Activated naive CD4-positive, alpha-beta T cell treated with anti-CD3 and anti-CD28 coated beads, Interleukin-2, amount 50 U/mL, for 24 hours (primary cell): Measurements from ENCODE around the gene EIF4E3.

Source experiments
- H3K27ac Mint-ChIP-seq: one replicate; pipeline ENCODE4 v1.8.0; 2021; ENCODE audit warnings: mild to moderate bottlenecking, mixed read lengths
- H3K27me3 Mint-ChIP-seq: one replicate; pipeline ENCODE4 v1.8.0; 2021; ENCODE audit warnings: mixed read lengths
- H3K36me3 Mint-ChIP-seq: one replicate; pipeline ENCODE4 v1.8.0; 2021; ENCODE audit warnings: mixed read lengths
- H3K4me1 Mint-ChIP-seq: one replicate; pipeline ENCODE4 v1.8.0; 2021; ENCODE audit warnings: mixed read lengths
- H3K4me3 Mint-ChIP-seq: one replicate; pipeline ENCODE4 v1.8.0; 2021; ENCODE audit warnings: mild to moderate bottlenecking, mixed read lengths
- H3K9me3 Mint-ChIP-seq: one replicate; pipeline ENCODE4 v1.8.0; 2021; ENCODE audit warnings: mixed read lengths

Gene EIF4E3

GRCh38 chr3:71651625-71652024 lies 73.6 kb downstream of the EIF4E3 start:
- Mint-ChIP-seq H3K27ac (no peak overlapping the region), H3K9me3 (no peaks in the 10 kb centered on the region), H3K4me3 (no peak overlapping the region), H3K27me3 (no peaks in the 10 kb centered on the region), H3K4me1 (peaks cover 6% of the 10 kb centered on the region), H3K36me3 (no peaks in the 10 kb centered on the region)

- Mint-ChIP-seq H3K4me3 (no peak overlapping the region), H3K27ac (no peak overlapping the region), H3K9me3 (no peaks in the 10 kb centered on the region), H3K36me3 (no peaks in the 10 kb centered on the region), H3K4me1 (peaks cover 6% of the 10 kb centered on the region), H3K27me3 (no peaks in the 10 kb centered on the region)
These were observed 74.8 kb downstream of the EIF4E3 start for GRCh38 chr3:71650372-71650771.

- H3K9me3 Mint-ChIP-seq = no peaks in the 10 kb centered on the region
- peaks cover 6% of the 10 kb centered on the region for H3K4me1 Mint-ChIP-seq
- peaks cover 5% of the 10 kb centered on the region for H3K36me3 Mint-ChIP-seq
- no peak overlapping the region for H3K4me3 Mint-ChIP-seq
- no peaks in the 10 kb centered on the region for H3K27me3 Mint-ChIP-seq
- no peak overlapping the region for H3K27ac Mint-ChIP-seq
These were observed 75.4 kb downstream of the EIF4E3 start for GRCh38 chr3:71649757-71650156.

DNA sequence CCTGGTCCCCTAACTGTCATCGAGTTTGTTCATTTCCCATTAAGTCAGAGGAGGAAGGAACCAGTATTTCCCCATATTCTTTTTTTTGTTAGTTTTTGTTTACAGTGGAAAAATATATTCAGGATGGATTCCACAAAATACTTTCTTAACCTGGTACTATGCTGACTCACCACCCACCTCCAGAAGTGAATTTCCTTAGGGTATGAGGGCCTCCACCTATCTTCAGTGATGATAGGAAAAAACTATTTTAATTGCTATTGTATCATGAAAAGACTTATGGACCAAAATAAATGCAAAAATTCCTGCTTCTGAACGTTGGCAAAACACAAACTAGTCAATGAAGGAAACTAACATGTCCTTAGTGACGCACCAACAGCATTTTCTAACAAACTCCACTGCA lies 77.5 kb downstream of the EIF4E3 start:
- Mint-ChIP-seq H3K36me3 (peaks cover 5% of the 10 kb centered on the region), H3K27ac (no peak overlapping the region), H3K4me1 (peaks cover 2% of the 10 kb centered on the region), H3K4me3 (no peak overlapping the region), H3K9me3 (no peaks in the 10 kb centered on the region), H3K27me3 (no peaks in the 10 kb centered on the region)

- no peaks in the 10 kb centered on the region for H3K4me1 Mint-ChIP-seq
- no peak overlapping the region for H3K27ac Mint-ChIP-seq
- no peaks in the 10 kb centered on the region for H3K9me3 Mint-ChIP-seq
- no peak overlapping the region for H3K4me3 Mint-ChIP-seq
- H3K36me3 Mint-ChIP-seq = peaks cover 5% of the 10 kb centered on the region
- no peaks in the 10 kb centered on the region for H3K27me3 Mint-ChIP-seq
These were observed 78.2 kb downstream of the EIF4E3 start for GRCh38 chr3:71646971-71647370.

GRCh38 chr3:71645140-71645539 lies 80.1 kb downstream of the EIF4E3 start:
- H3K27me3 Mint-ChIP-seq = no peaks in the 10 kb centered on the region
- no peaks in the 10 kb centered on the region for H3K4me1 Mint-ChIP-seq
- no peak overlapping the region for H3K27ac Mint-ChIP-seq
- no peaks in the 10 kb centered on the region for H3K9me3 Mint-ChIP-seq
- no peak overlapping the region for H3K4me3 Mint-ChIP-seq
- peaks cover 7% of the 10 kb centered on the region for H3K36me3 Mint-ChIP-seq

DNA sequence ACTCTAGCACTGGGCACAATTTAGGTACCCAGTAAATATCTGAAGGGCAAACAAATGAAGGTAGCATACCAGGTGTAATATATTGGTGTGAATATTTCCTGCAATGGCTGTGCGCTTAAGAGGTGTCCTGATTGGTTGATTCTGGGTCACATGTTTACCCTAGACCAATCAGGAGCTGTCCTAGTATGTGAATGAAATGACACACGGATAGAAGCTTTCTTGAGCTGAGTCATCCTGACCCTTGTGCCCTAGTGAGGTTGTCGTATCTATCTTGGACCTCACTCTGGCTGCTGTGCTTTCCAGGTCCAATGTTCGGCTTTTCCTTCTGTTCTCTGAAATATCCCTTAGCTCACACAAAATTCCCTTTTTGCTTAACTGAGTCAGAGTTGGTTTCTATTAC lies 83.5 kb downstream of the EIF4E3 start:
- Mint-ChIP-seq H3K27ac (no peak overlapping the region), H3K4me1 (no peaks in the 10 kb centered on the region), H3K36me3 (peaks cover 7% of the 10 kb centered on the region), H3K27me3 (no peaks in the 10 kb centered on the region), H3K4me3 (no peak overlapping the region), H3K9me3 (no peaks in the 10 kb centered on the region)

DNA sequence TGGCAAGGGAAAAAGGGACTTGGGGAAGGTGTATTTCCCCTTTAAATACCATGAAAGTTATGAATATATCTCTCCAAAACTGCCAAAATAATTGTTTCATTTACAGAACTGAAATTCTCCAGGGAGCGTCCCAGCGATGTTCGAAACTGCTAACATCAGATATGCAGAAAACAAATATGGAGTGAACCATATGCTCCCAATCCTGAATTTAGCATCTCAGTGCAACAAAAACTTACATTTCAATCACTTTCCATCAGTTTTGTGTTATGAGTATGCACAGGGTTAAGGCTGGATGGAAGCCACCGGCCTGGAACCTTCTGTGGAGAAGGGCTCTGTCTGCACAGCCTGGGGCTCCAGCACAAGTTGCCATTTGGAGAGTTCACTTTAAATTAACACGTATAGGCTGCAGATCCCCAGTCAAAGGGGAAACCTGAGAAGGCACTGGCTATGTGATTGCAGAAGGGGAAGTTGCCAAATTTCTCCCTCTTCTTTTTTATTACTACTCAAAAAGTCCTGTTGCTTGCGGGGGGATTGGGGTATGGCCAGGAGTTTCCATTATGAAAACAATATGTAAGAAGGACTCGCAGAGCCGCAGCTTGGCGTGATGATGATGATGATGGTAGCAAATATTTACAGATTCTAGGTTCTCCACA lies 84.7 kb downstream of the EIF4E3 start:
- H3K4me3 Mint-ChIP-seq = no peak overlapping the region
- H3K4me1 Mint-ChIP-seq = no peaks in the 10 kb centered on the region
- H3K36me3 Mint-ChIP-seq = peaks cover 8% of the 10 kb centered on the region
- no peaks in the 10 kb centered on the region for H3K27me3 Mint-ChIP-seq
- H3K27ac Mint-ChIP-seq = no peak overlapping the region
- H3K9me3 Mint-ChIP-seq = no peaks in the 10 kb centered on the region

- Mint-ChIP-seq H3K27me3 (no peaks in the 10 kb centered on the region), H3K36me3 (peaks cover 1% of the 10 kb centered on the region), H3K4me1 (no peaks in the 10 kb centered on the region), H3K27ac (no peak overlapping the region), H3K9me3 (no peaks in the 10 kb centered on the region), H3K4me3 (no peak overlapping the region)
These were observed 88.7 kb downstream of the EIF4E3 start for GRCh38 chr3:71636482-71636881.

DNA sequence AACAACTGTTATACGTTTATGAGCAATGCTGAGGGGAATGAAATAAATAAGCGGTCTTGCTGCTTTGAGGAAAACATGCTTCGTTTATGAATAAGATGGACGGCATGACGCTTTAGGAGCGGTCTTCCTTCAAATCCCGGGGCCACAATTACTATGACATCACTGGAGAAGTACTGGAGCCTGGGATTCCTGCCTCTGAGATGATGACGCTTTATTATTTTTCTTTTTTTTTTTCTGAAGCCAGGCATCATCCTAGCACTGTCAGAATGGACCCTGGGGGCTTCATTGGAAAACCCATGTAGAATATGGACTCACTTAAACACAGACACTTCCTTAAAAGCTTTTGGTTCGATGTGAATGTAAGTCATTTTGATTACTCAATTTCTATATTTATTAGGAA lies 89.2 kb downstream of the EIF4E3 start:
- Mint-ChIP-seq H3K36me3 (peaks cover 1% of the 10 kb centered on the region), H3K4me3 (no peak overlapping the region), H3K4me1 (no peaks in the 10 kb centered on the region), H3K27ac (no peak overlapping the region), H3K27me3 (no peaks in the 10 kb centered on the region), H3K9me3 (no peaks in the 10 kb centered on the region)

- no peak overlapping the region for H3K27ac Mint-ChIP-seq
- H3K36me3 Mint-ChIP-seq = peaks cover 3% of the 10 kb centered on the region
- H3K4me3 Mint-ChIP-seq = no peak overlapping the region
- H3K27me3 Mint-ChIP-seq = no peaks in the 10 kb centered on the region
- H3K4me1 Mint-ChIP-seq = peaks cover 2% of the 10 kb centered on the region
- no peaks in the 10 kb centered on the region for H3K9me3 Mint-ChIP-seq
These were observed 90.5 kb downstream of the EIF4E3 start for GRCh38 chr3:71634671-71635070.

DNA sequence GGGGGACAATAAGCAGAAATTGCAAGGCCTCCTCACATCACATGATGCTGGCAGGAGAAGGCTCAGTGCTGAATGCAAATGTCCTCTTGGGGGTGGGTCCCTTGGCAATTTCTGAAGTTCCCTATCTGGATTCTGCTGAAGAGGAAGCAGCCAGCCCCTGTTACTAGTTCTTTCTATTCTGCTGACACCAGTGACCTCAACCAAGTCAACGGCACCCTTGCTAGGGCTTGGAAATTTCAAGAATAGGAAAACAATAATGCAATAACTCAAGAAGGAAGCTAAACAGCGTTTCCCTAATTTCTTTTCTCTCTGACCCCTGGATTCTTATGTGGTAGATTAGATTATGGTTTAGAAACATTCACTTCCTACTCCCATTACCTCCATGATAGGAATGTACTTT lies 95.5 kb downstream of the EIF4E3 start:
- Mint-ChIP-seq H3K4me3 (no peak overlapping the region), H3K27me3 (no peaks in the 10 kb centered on the region), H3K9me3 (no peaks in the 10 kb centered on the region), H3K36me3 (peaks cover 4% of the 10 kb centered on the region), H3K4me1 (peaks cover 4% of the 10 kb centered on the region), H3K27ac (no peak overlapping the region)

DNA sequence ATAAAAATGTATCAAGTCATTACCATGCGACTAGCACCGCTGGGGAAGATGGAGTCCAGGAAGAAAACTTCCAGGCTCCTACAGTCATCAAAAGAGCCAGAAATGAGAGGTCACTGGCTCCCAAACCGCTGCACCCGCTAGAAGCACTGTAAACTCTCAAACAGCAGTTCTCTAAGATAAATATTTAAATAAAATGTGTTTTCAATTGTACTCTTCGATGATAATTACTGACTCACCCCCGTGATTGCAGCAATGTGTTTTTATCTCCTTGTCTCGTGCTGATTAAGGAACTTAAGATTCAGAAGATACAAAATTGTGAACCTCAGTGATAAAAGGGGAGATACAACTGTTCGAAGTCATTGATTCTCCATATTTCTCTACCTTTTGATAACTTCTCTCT lies 95.9 kb downstream of the EIF4E3 start:
- Mint-ChIP-seq H3K27ac (no peak overlapping the region), H3K27me3 (no peaks in the 10 kb centered on the region), H3K4me1 (peaks cover 4% of the 10 kb centered on the region), H3K36me3 (peaks cover 4% of the 10 kb centered on the region), H3K4me3 (no peak overlapping the region), H3K9me3 (no peaks in the 10 kb centered on the region)

DNA sequence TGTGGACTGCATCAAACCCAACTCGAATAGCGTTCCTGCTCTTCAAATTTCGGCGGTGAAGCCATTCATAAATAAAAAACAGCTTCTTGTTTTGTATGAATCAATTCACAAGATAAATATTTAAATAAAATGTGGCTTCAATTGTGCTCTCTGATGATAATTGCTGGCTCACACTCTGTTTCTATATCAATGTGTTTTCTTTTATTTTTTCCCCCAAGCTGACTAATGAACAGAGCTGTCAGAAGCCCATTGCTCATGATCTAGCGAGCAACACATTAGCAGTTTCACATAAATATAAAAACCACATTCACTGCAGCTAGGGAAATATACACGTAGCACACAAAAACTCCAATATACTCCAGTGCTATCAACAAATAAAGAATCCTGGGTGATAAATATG lies 96.7 kb downstream of the EIF4E3 start:
- H3K36me3 Mint-ChIP-seq = peaks cover 4% of the 10 kb centered on the region

GRCh38 chr3:71625676-71626075 lies 99.5 kb downstream of the EIF4E3 start:
- no peak overlapping the region for H3K27ac Mint-ChIP-seq
- peaks cover 4% of the 10 kb centered on the region for H3K4me1 Mint-ChIP-seq
- H3K4me3 Mint-ChIP-seq = no peak overlapping the region
- no peaks in the 10 kb centered on the region for H3K27me3 Mint-ChIP-seq
- peaks cover 10% of the 10 kb centered on the region for H3K36me3 Mint-ChIP-seq
- no peaks in the 10 kb centered on the region for H3K9me3 Mint-ChIP-seq

More for the DNA sequence above, 96.7 kb downstream of the EIF4E3 start:
- no peaks in the 10 kb centered on the region for H3K9me3 Mint-ChIP-seq
- H3K4me3 Mint-ChIP-seq = no peak overlapping the region
- H3K4me1 Mint-ChIP-seq = peaks cover 4% of the 10 kb centered on the region
- no peaks in the 10 kb centered on the region for H3K27me3 Mint-ChIP-seq
- no peak overlapping the region for H3K27ac Mint-ChIP-seq
